H1 (cell line): Measurements from ENCODE around the gene TAS1R3. TPM values are rescaled to one million over a fixed set of nuclear protein-coding genes. Genes with fewer than 3 reads are reported as not detected.

ENCODE experiments used
- CTCF ChIA-PET: fragments of 300-600 bp; sonication (Branson Sonifier 250); formaldehyde crosslinking; loops from one replicate; lab custom pipeline; 2021; ENCODE audit not compliant: partially characterized antibody; lab: Charles Lee
- POLR2A ChIA-PET: fragments of 300-600 bp; sonication (Branson Sonifier 250); formaldehyde crosslinking; loops from one replicate; lab custom pipeline; 2021; ENCODE audit warnings: inconsistent platforms; ENCODE audit not compliant: partially characterized antibody; lab: Charles Lee
- DNase-seq, 2 experiments: peaks; one replicate each; pipeline versions ENCODE4 v3.0.0 to v3.0.0-alpha.2; 2010 to 2022; ENCODE audit warnings: low spot score in 2 of 2, low read depth in 1 of 2, mixed read lengths in 1 of 2
- FAIRE-seq: peaks from 2 replicates; lab custom pipeline; 2011; peaks lifted over from hg19 to GRCh38; lab: Jason Lieb, UNC
- H2AFZ ChIP-seq: 2 replicates; pipeline ENCODE4 v1.8.1; 2012; ENCODE audit warnings: low read length, inconsistent platforms
- H2AK5ac ChIP-seq: 2 replicates; pipeline ENCODE4 v1.6.1; 2013; ENCODE audit warnings: low read depth, low read length
- H2BK120ac ChIP-seq: replicated peaks from 2 replicates; pipeline ENCODE3; 2013; ENCODE audit warnings: low read depth, low read length, inconsistent platforms
- H2BK12ac ChIP-seq: 2 replicates; pipeline ENCODE4 v1.6.1; 2013; ENCODE audit warnings: low read depth, low read length
- H2BK15ac ChIP-seq: 2 replicates; pipeline ENCODE4 v1.6.1; 2013; ENCODE audit warnings: low read length
- H2BK20ac ChIP-seq: 2 replicates; pipeline ENCODE4 v1.6.1; 2013; ENCODE audit warnings: low read length
- H2BK5ac ChIP-seq: 2 replicates; pipeline ENCODE4 v1.6.1; 2013; ENCODE audit warnings: low read depth, low read length
- H3K14ac ChIP-seq: 2 replicates; pipeline ENCODE4 v1.6.1; 2013; ENCODE audit warnings: inconsistent platforms; ENCODE audit not compliant: insufficient read length
- H3K18ac ChIP-seq: 2 replicates; pipeline ENCODE4 v1.6.1; 2013; ENCODE audit warnings: low read length; ENCODE audit errors: extremely low read depth
- H3K23ac ChIP-seq: 2 replicates; pipeline ENCODE4 v1.6.1; 2013; ENCODE audit warnings: inconsistent platforms; ENCODE audit not compliant: insufficient read length
- H3K23me2 ChIP-seq: 2 replicates; pipeline ENCODE4 v1.6.1; 2013; ENCODE audit warnings: low read depth, low read length
- H3K27ac ChIP-seq: 2 replicates; pipeline ENCODE4 v1.6.1; 2011; ENCODE audit warnings: low read depth, low read length, inconsistent platforms
- H3K27me3 ChIP-seq, 4 experiments: replicated peaks in 1 of 4; 1 replicate in 1 of 4; 2 replicates in 3 of 4; pipeline versions ENCODE4 v1.6.1 to v1.8.1; 2011 to 2013; ENCODE audit warnings: low read length in 3 of 4, mild to moderate bottlenecking in 3 of 4, inconsistent platforms in 2 of 4, mixed read lengths in 2 of 4, moderate library complexity in 1 of 4; ENCODE audit not compliant: control insufficient read depth in 3 of 4, insufficient read depth in 3 of 4; ENCODE audit errors: extremely low read depth in 1 of 4
- H3K36me3 ChIP-seq, 4 experiments: 2 replicates each; pipeline versions ENCODE4 v1.6.1 to v1.8.1; 2011 to 2013; ENCODE audit warnings: mild to moderate bottlenecking in 4 of 4, low read length in 3 of 4, moderate library complexity in 2 of 4, control low read depth in 1 of 4, inconsistent platforms in 1 of 4; ENCODE audit not compliant: insufficient read depth in 4 of 4, control insufficient read depth in 2 of 4
- H3K4ac ChIP-seq: replicated peaks from 2 replicates; pipeline ENCODE3; 2013; ENCODE audit warnings: low read length, low read depth, mixed read lengths, inconsistent platforms; ENCODE audit not compliant: insufficient read length
- H3K4me1 ChIP-seq, 4 experiments: replicated peaks in 1 of 4; 1 replicate in 1 of 4; 2 replicates in 3 of 4; pipeline versions ENCODE4 v1.6.1 to v1.8.1; 2011 to 2013; ENCODE audit warnings: low read length in 3 of 4, inconsistent platforms in 2 of 4, mixed read lengths in 1 of 4; ENCODE audit not compliant: insufficient read depth in 4 of 4, control insufficient read depth in 3 of 4
- H3K4me2 ChIP-seq, 2 experiments: 2 replicates each; pipeline versions ENCODE4 v1.6.1 to v1.8.1; 2011 to 2013; ENCODE audit warnings: low read depth in 2 of 2, low read length in 2 of 2, control low read depth in 1 of 2, inconsistent platforms in 1 of 2, mild to moderate bottlenecking in 1 of 2; ENCODE audit not compliant: insufficient read depth in 1 of 2
- H3K4me3 ChIP-seq, 4 experiments: fragments of 200-600, 300-600 bp in 1 of 4; sonication (generic), shearing (Covaris generic), sonication (Bioruptor Twin) in 1 of 4; 2 replicates each; pipeline versions ENCODE4 v1.5.1 to v1.8.1; 2011 to 2016; ENCODE audit warnings: low read length in 4 of 4, low read depth in 3 of 4, control low read depth in 2 of 4, inconsistent platforms in 2 of 4, mild to moderate bottlenecking in 2 of 4, mixed read lengths in 1 of 4, moderate library complexity in 1 of 4; ENCODE audit not compliant: insufficient read depth in 2 of 4; ENCODE audit errors: extremely low read depth in 1 of 4
- H3K56ac ChIP-seq: replicated peaks from 2 replicates; pipeline ENCODE3; 2013; ENCODE audit warnings: low read depth, mild to moderate bottlenecking, mixed read lengths, low read length, inconsistent platforms; ENCODE audit not compliant: insufficient read length
- H3K79me1 ChIP-seq: 2 replicates; pipeline ENCODE4 v1.6.1; 2013; ENCODE audit warnings: low read depth, low read length, control low read depth
- H3K79me2 ChIP-seq, 2 experiments: 2 replicates each; pipeline versions ENCODE4 v1.6.1 to v1.8.1; 2012 to 2013; ENCODE audit warnings: low read length in 2 of 2, mild to moderate bottlenecking in 2 of 2, inconsistent platforms in 1 of 2; ENCODE audit not compliant: insufficient read depth in 2 of 2, control insufficient read depth in 1 of 2
- H3K9ac ChIP-seq, 4 experiments: replicated peaks in 1 of 4; 1 replicate in 1 of 4; 2 replicates in 3 of 4; pipeline versions ENCODE4 v1.6.1 to v1.8.1; 2011 to 2013; ENCODE audit warnings: low read depth in 3 of 4, low read length in 3 of 4, control low read depth in 2 of 4, mild to moderate bottlenecking in 2 of 4, moderate library complexity in 2 of 4, inconsistent platforms in 1 of 4; ENCODE audit errors: extremely low read depth in 1 of 4
- H3K9me3 ChIP-seq, 2 experiments: 2 replicates each; pipeline versions ENCODE4 v1.6.1 to v1.8.1; 2012 to 2013; ENCODE audit warnings: mild to moderate bottlenecking in 2 of 2, moderate library complexity in 2 of 2, control low read depth in 1 of 2, inconsistent platforms in 1 of 2, low read depth in 1 of 2, low read length in 1 of 2, mixed read lengths in 1 of 2; ENCODE audit not compliant: insufficient read depth in 2 of 2
- H4K20me1 ChIP-seq, 2 experiments: replicated peaks in 1 of 2; 2 replicates each; pipeline versions ENCODE3 to v1.8.1; 2011 to 2013; ENCODE audit warnings: inconsistent platforms in 2 of 2, low read length in 2 of 2, mild to moderate bottlenecking in 1 of 2; ENCODE audit not compliant: insufficient read depth in 2 of 2, control insufficient read depth in 1 of 2
- H4K5ac ChIP-seq: 2 replicates; pipeline ENCODE4 v1.6.1; 2013; ENCODE audit warnings: low read length, low read depth, mixed read lengths, inconsistent platforms; ENCODE audit not compliant: insufficient read length
- H4K8ac ChIP-seq: 2 replicates; pipeline ENCODE4 v1.8.0; 2013; ENCODE audit warnings: mild to moderate bottlenecking, moderate library complexity, low read length, inconsistent platforms; ENCODE audit not compliant: insufficient read depth; ENCODE audit errors: extremely low read depth
- H4K91ac ChIP-seq: replicated peaks from 2 replicates; pipeline ENCODE3; 2013; ENCODE audit warnings: low read length, mixed read lengths, inconsistent platforms; ENCODE audit not compliant: insufficient read length
- NANOG ChIP-seq: IDR thresholded peaks from 2 replicates; pipeline ENCODE4 v1.6.1; 2011; ENCODE audit warnings: low read length, low read depth, mild to moderate bottlenecking, inconsistent platforms; ENCODE audit not compliant: insufficient read depth, poor library complexity, severe bottlenecking
- YY1 ChIP-seq: IDR thresholded peaks from 2 replicates; pipeline ENCODE4 v1.6.1; 2011; ENCODE audit warnings: low read depth, mild to moderate bottlenecking, low read length
- WGBS, 2 experiments: shearing (Covaris generic) in 1 of 2; methylation state at CpG; one replicate each; pipeline versions ENCODE4 v1.1.6 to v1.1.7; 2013 to 2015; ENCODE audit warnings: low lambda C conversion rate in 2 of 2, mixed read lengths in 2 of 2, inconsistent platforms in 1 of 2, low coverage in 1 of 2, missing lambda C conversion rate in 1 of 2; ENCODE audit not compliant: insufficient replicate concordance in 2 of 2, insufficient coverage in 1 of 2, insufficient read length in 1 of 2; ENCODE audit errors: extremely low coverage in 1 of 2, missing lambda C conversion rate in 1 of 2; 5-methylcytosine and 5-hydroxymethylcytosine counted together
- polyA plus RNA-seq, 7 experiments: library from polyadenylated mRNA; depleted of rRNA in 3 of 7; stranded (reverse) in 5 of 7; unstranded in 2 of 7; fragments of >200 nt in 5 of 7; fragments of 200-250 nt in 2 of 7; gene quantifications; 1 replicate in 5 of 7; 2 replicates in 1 of 7; 4 replicates in 1 of 7; pipeline versions ENCODE4 v1.2.1 to v1.2.3, GENCODE V29; 2011 to 2013; ENCODE audit warnings: missing spikeins in 2 of 7, mixed read lengths in 2 of 7
- total RNA-seq: library from RNA; stranded (reverse); fragmentation: NEBNext Ultra II Directional; extraction: Animal tissue kit (Norgen Biotek cat#: 25700); gene quantifications from 2 replicates; pipeline ENCODE4 v1.2.1, GENCODE V29; 2021

The TAS1R3 gene
- total and polyA plus RNA-seq, 2 of the 8 experiments (the other 6 are each of a cell fraction or from before 2014, with no cell fraction given), result 0.03 to 0.19 TPM

GRCh38 chr1:1336446-1336845, 5.4 kb downstream of the TAS1R3 start:
- Histone ChIP-seq H3K56ac (no peak overlapping the region), H2BK5ac (no peak overlapping the region), H3K9me3 (peaks cover 0 to 5% of the 10 kb centered on the region in 2 experiments; a peak in 1 of 4 replicates), H2AFZ (no peak overlapping the region), H3K23me2 (no peaks in the 10 kb centered on the region; the same call in 1 of the 2 replicates), H3K27ac (no peak overlapping the region), H3K23ac (no peak overlapping the region), H3K79me2 (no peaks in the 10 kb centered on the region), H3K27me3 (no peaks in the 10 kb centered on the region; a peak in 1 of 7 replicates), H4K8ac (no peak overlapping the region), H3K36me3 (peaks cover 2 to 38% (median 13%) of the 10 kb centered on the region in 4 experiments; a peak in 7 of 8 replicates), H2AK5ac (no peak overlapping the region), H3K4me2 (no peak overlapping the region), H3K4me3 (no peak overlapping the region), H4K20me1 (peaks cover 14 to 36% of the 10 kb centered on the region in 2 experiments), H2BK15ac (no peak overlapping the region), H3K9ac (no peak overlapping the region), H4K5ac (no peak overlapping the region), H3K79me1 (peaks cover 11% of the 10 kb centered on the region), H2BK20ac (no peak overlapping the region), H2BK12ac (no peak overlapping the region)
- ChIA-PET CTCF (interaction anchor here (1.3 to 3.2 kb wide), 3 partner anchors 9 to 36 kb away, joined by 3 to 13 read pairs (median 3); partner anchors contain the start of gene DVL1), POLR2A (interaction anchor here (0.6 to 9.0 kb wide), 5 partner anchors 9 to 23 kb away, joined by 3 to 134 read pairs (median 12); no protein-coding TSS in a partner anchor)
- DNase-seq (no peak), FAIRE-seq (no peak)
- 80% methylated on average over 2 of the region's 26 CpGs; no CpG with 5 or more reads in 1 of the 2 experiments for WGBS, 2 experiments
- TF ChIP-seq YY1 (no peak), NANOG (no peak)
- TF ChIP-seq, all 59 proteins: peak for 0
- Histone ChIP-seq H3K4me1 (no peaks in the 10 kb centered on the region; a peak in 1 of 7 replicates), H3K14ac (no peak overlapping the region), H3K18ac (no peak overlapping the region), H2BK120ac (no peak overlapping the region), H3K4ac (no peak overlapping the region), H4K91ac (no peak overlapping the region)
